SK-N-SH treated with all-trans-retinoic acid at 6 μM for 48 hours (cell line): ENCODE data around the gene CACNA1S.

Experiments used
- ATAC-seq: fragments of 200-7000 bp; cut with Tn5 transposase; 3 replicates; pipeline ENCODE4 v1.9.1; 2020; ENCODE audit warnings: mild to moderate bottlenecking, moderate library complexity
- BACH2 ChIP-seq: fragments of 250-450 bp; sonication (Bioruptor Pico); IDR thresholded peaks from 2 replicates; pipeline ENCODE4 v1.9.0; 2021; ENCODE audit warnings: mild to moderate bottlenecking, borderline replicate concordance
- CSDC2 ChIP-seq: fragments of 250-450 bp; sonication (Bioruptor Pico); IDR thresholded peaks from 2 replicates; pipeline ENCODE4 v1.5.0; 2020; ENCODE audit warnings: mild to moderate bottlenecking, moderate library complexity
- GLIS3 ChIP-seq: fragments of 250-450 bp; sonication (Bioruptor Pico); IDR thresholded peaks from 2 replicates; pipeline ENCODE4 v1.5.0; 2020; ENCODE audit warnings: mild to moderate bottlenecking, moderate library complexity
- ISL1 ChIP-seq: fragments of 250-450 bp; sonication (Bioruptor Pico); IDR thresholded peaks from 2 replicates; pipeline ENCODE4 v2.1.2; 2022; ENCODE audit warnings: mild to moderate bottlenecking, moderate library complexity
- OSR1 ChIP-seq: fragments of 250-450 bp; sonication (Bioruptor Pico); IDR thresholded peaks from 2 replicates; pipeline ENCODE4 v1.8.0; 2022; ENCODE audit warnings: moderate library complexity, mild to moderate bottlenecking, inconsistent platforms
- PPARA ChIP-seq: fragments of 250-450 bp; sonication (Bioruptor Pico); IDR thresholded peaks from 2 replicates; pipeline ENCODE4 v1.5.0; 2020; ENCODE audit warnings: mild to moderate bottlenecking, borderline replicate concordance
- RARB ChIP-seq: fragments of 250-450 bp; sonication (Bioruptor Pico); IDR thresholded peaks from 2 replicates; pipeline ENCODE4 v1.8.0; 2021; ENCODE audit warnings: mild to moderate bottlenecking, moderate library complexity
- SNAI2 ChIP-seq: fragments of 250-450 bp; sonication (Bioruptor Pico); IDR thresholded peaks from 2 replicates; pipeline ENCODE4 v1.5.0; 2020; ENCODE audit warnings: mild to moderate bottlenecking, moderate library complexity
- TCF4 ChIP-seq: fragments of 250-450 bp; sonication (Bioruptor Pico); IDR thresholded peaks from 2 replicates; pipeline ENCODE4 v1.8.0; 2021; ENCODE audit warnings: mild to moderate bottlenecking, moderate library complexity, borderline replicate concordance
- TOX ChIP-seq: fragments of 250-450 bp; sonication (Bioruptor Pico); IDR thresholded peaks from 2 replicates; pipeline ENCODE4 v1.8.0; 2021; ENCODE audit warnings: mild to moderate bottlenecking, moderate library complexity, borderline replicate concordance
- ZC3H10 ChIP-seq: fragments of 250-450 bp; sonication (Bioruptor Pico); IDR thresholded peaks from 2 replicates; pipeline ENCODE4 v1.5.1; 2021; ENCODE audit warnings: mild to moderate bottlenecking, moderate library complexity
- ZFP3 ChIP-seq: fragments of 250-450 bp; sonication (Bioruptor Pico); IDR thresholded peaks from 2 replicates; pipeline ENCODE4 v1.5.0; 2020; ENCODE audit warnings: mild to moderate bottlenecking, moderate library complexity
- ZFP30 ChIP-seq: fragments of 450-650 bp; formaldehyde crosslinking; IDR thresholded peaks from 2 replicates; pipeline ENCODE4 v1.5.0; 2022; ENCODE audit warnings: mild to moderate bottlenecking, moderate library complexity
- ZNF70 ChIP-seq: fragments of 450-650 bp; formaldehyde crosslinking; IDR thresholded peaks from 2 replicates; pipeline ENCODE4 v1.5.0; 2020; ENCODE audit warnings: mild to moderate bottlenecking, moderate library complexity
- ZNF8 ChIP-seq: fragments of 450-650 bp; formaldehyde crosslinking; IDR thresholded peaks from 2 replicates; pipeline ENCODE4 v1.5.0; 2020; ENCODE audit warnings: mild to moderate bottlenecking, moderate library complexity
- TF ChIP-seq, protein P1 (sequence below): fragments of 250-450 bp; sonication (Bioruptor Pico); IDR thresholded peaks from 2 replicates; pipeline ENCODE4 v1.5.0; 2020; ENCODE audit warnings: mild to moderate bottlenecking, moderate library complexity
- TF ChIP-seq, protein P2 (sequence below): fragments of 250-450 bp; sonication (Bioruptor Pico); IDR thresholded peaks from 2 replicates; pipeline ENCODE4 v1.8.0; 2020; ENCODE audit warnings: mild to moderate bottlenecking, moderate library complexity, borderline replicate concordance
- TF ChIP-seq, protein P3 (sequence below): fragments of 250-450 bp; sonication (Bioruptor Pico); IDR thresholded peaks from 2 replicates; pipeline ENCODE4 v1.5.1; 2020; ENCODE audit warnings: low read depth, mild to moderate bottlenecking, moderate library complexity
- TF ChIP-seq, protein P4 (sequence below): fragments of 250-450 bp; sonication (Bioruptor Pico); IDR thresholded peaks from 2 replicates; pipeline ENCODE4 v1.5.1; 2021; ENCODE audit warnings: mild to moderate bottlenecking, moderate library complexity
- TF ChIP-seq, protein P5 (sequence below): fragments of 250-450 bp; sonication (Bioruptor Pico); IDR thresholded peaks from 2 replicates; pipeline ENCODE4 v1.8.0; 2021; ENCODE audit warnings: low read depth, mild to moderate bottlenecking, moderate library complexity, borderline replicate concordance

CACNA1S gene

DNA sequence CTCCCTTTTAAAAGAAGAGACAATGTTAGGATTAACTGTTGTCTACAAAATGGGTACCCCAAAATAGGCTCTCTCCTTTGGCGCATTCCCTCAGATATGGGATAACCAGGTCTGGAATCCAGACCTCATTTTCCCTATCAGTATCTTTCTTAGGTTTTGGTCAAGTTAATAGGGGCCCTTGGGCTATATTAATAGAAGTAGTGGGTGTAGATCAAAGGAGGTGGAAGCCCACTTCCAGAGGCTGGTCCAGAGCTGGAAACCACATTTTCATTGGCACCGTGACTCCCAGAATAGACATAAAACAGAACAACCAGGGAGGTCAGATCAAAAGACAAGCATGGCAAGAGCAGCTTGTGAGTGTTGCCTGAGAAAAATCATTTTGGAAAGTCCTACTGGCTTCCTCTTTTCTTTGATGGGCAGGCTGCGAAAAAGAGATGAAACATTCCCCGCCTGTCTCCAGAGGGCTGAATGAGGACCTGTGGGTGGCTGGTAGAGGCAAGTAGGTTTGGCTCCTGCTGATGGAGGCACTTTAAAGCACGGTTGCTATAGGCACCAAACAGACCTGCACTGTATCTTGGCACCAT is 62.9 kb downstream of the CACNA1S start:
- TF ChIP-seq, protein P1, sequence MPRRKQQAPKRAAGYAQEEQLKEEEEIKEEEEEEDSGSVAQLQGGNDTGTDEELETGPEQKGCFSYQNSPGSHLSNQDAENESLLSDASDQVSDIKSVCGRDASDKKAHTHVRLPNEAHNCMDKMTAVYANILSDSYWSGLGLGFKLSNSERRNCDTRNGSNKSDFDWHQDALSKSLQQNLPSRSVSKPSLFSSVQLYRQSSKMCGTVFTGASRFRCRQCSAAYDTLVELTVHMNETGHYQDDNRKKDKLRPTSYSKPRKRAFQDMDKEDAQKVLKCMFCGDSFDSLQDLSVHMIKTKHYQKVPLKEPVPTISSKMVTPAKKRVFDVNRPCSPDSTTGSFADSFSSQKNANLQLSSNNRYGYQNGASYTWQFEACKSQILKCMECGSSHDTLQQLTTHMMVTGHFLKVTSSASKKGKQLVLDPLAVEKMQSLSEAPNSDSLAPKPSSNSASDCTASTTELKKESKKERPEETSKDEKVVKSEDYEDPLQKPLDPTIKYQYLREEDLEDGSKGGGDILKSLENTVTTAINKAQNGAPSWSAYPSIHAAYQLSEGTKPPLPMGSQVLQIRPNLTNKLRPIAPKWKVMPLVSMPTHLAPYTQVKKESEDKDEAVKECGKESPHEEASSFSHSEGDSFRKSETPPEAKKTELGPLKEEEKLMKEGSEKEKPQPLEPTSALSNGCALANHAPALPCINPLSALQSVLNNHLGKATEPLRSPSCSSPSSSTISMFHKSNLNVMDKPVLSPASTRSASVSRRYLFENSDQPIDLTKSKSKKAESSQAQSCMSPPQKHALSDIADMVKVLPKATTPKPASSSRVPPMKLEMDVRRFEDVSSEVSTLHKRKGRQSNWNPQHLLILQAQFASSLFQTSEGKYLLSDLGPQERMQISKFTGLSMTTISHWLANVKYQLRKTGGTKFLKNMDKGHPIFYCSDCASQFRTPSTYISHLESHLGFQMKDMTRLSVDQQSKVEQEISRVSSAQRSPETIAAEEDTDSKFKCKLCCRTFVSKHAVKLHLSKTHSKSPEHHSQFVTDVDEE (CRISPR knock-in tag) = no peak
- no peak for TF ChIP-seq SNAI2 (CRISPR knock-in tag)
- no peak for TF ChIP-seq CSDC2 (CRISPR knock-in tag)
- peak; percentile 99 for TF ChIP-seq ZNF70 (CRISPR knock-in tag)
- no peak for ATAC-seq

DNA sequence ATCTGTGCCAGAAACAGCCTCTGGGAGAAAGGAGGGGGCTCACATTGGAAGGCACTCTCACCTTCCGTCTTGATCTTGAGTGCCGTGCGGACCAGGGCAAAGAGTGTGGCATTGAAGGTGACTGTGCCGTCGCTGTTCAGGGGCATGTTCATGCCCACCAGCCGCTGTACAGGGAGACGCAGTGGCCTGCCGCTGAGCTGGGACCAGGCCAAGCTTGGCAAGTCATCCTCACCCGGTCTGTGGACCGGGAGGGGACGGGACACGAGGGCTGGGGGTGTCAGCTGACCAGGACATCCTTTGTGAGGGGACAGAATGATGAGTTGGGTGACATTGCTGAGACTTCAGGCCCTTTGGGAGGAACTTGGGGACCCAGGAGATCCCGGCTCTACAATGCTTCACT is 63.7 kb downstream of the CACNA1S start:
- ATAC-seq = no peak
- TF ChIP-seq RARB (CRISPR knock-in tag) (no peak), BACH2 (CRISPR knock-in tag) (no peak)
- TF ChIP-seq, protein P2, sequence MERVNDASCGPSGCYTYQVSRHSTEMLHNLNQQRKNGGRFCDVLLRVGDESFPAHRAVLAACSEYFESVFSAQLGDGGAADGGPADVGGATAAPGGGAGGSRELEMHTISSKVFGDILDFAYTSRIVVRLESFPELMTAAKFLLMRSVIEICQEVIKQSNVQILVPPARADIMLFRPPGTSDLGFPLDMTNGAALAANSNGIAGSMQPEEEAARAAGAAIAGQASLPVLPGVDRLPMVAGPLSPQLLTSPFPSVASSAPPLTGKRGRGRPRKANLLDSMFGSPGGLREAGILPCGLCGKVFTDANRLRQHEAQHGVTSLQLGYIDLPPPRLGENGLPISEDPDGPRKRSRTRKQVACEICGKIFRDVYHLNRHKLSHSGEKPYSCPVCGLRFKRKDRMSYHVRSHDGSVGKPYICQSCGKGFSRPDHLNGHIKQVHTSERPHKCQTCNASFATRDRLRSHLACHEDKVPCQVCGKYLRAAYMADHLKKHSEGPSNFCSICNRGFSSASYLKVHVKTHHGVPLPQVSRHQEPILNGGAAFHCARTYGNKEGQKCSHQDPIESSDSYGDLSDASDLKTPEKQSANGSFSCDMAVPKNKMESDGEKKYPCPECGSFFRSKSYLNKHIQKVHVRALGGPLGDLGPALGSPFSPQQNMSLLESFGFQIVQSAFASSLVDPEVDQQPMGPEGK (CRISPR knock-in tag) = no peak

DNA sequence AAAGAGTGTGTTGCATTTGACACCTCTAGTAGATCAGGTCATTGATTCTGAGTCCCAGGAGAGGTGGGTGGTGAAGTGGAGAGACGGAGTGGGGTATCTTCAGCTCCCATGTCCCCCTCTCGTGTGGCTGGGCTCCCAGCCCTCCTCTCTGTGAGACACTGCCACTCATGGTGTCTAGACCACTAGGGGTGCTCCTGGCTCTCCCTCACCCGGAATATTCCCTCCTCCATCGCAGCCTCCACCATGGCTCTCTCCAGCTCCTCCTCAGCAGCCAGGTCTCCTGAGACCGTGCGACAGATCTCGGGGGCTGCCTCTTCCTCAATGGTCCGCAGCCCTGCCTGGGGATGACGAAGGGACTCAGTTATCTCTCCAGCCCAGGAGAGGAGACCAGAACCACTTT is 68.1 kb downstream of the CACNA1S start:
- no peak for ATAC-seq
- TF ChIP-seq, protein P3, sequence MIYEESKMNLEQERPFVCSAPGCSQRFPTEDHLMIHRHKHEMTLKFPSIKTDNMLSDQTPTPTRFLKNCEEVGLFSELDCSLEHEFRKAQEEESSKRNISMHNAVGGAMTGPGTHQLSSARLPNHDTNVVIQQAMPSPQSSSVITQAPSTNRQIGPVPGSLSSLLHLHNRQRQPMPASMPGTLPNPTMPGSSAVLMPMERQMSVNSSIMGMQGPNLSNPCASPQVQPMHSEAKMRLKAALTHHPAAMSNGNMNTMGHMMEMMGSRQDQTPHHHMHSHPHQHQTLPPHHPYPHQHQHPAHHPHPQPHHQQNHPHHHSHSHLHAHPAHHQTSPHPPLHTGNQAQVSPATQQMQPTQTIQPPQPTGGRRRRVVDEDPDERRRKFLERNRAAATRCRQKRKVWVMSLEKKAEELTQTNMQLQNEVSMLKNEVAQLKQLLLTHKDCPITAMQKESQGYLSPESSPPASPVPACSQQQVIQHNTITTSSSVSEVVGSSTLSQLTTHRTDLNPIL = no peak
- TF ChIP-seq ISL1 (CRISPR knock-in tag) (no peak), CSDC2 (CRISPR knock-in tag) (no peak), RARB (CRISPR knock-in tag) (no peak), ZFP30 (CRISPR knock-in tag) (no peak), ZC3H10 (CRISPR knock-in tag) (no peak), BACH2 (CRISPR knock-in tag) (no peak), ZNF70 (CRISPR knock-in tag) (no peak), ZFP3 (no peak), OSR1 (CRISPR knock-in tag) (no peak), TOX (CRISPR knock-in tag) (no peak), GLIS3 (no peak), ZNF8 (no peak), PPARA (no peak), TCF4 (CRISPR knock-in tag) (no peak), SNAI2 (CRISPR knock-in tag) (no peak)
- TF ChIP-seq, protein P4, sequence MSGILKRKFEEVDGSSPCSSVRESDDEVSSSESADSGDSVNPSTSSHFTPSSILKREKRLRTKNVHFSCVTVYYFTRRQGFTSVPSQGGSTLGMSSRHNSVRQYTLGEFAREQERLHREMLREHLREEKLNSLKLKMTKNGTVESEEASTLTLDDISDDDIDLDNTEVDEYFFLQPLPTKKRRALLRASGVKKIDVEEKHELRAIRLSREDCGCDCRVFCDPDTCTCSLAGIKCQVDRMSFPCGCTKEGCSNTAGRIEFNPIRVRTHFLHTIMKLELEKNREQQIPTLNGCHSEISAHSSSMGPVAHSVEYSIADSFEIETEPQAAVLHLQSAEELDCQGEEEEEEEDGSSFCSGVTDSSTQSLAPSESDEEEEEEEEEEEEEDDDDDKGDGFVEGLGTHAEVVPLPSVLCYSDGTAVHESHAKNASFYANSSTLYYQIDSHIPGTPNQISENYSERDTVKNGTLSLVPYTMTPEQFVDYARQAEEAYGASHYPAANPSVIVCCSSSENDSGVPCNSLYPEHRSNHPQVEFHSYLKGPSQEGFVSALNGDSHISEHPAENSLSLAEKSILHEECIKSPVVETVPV (CRISPR knock-in tag) = no peak
- TF ChIP-seq, protein P5, sequence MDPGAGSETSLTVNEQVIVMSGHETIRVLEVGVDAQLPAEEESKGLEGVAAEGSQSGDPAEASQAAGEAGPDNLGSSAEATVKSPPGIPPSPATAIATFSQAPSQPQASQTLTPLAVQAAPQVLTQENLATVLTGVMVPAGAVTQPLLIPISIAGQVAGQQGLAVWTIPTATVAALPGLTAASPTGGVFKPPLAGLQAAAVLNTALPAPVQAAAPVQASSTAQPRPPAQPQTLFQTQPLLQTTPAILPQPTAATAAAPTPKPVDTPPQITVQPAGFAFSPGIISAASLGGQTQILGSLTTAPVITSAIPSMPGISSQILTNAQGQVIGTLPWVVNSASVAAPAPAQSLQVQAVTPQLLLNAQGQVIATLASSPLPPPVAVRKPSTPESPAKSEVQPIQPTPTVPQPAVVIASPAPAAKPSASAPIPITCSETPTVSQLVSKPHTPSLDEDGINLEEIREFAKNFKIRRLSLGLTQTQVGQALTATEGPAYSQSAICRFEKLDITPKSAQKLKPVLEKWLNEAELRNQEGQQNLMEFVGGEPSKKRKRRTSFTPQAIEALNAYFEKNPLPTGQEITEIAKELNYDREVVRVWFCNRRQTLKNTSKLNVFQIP = no peak
- TF ChIP-seq, protein P1 (CRISPR knock-in tag) = no peak
- TF ChIP-seq, protein P2 (CRISPR knock-in tag) = no peak
